ENCODE measurements around the gene PNKP. TPM values are rescaled to one million over a fixed set of nuclear protein-coding genes. Genes with fewer than 3 reads are reported as not detected.

The PNKP gene
- total and polyA plus RNA-seq, 9 donors: 6.8 to 111 (median 53.9) TPM

GRCh38 chr19:49880162-49880869, 12.9 kb upstream of the PNKP start:
- Histone ChIP-seq H3K27me3 (no peaks in the 10 kb centered on the region), H3K9me3 (no peaks in the 10 kb centered on the region), H3K36me3 (no peaks in the 10 kb centered on the region), H3K4me1 (ENCODE audit: insufficient read depth) (no peaks in the 10 kb centered on the region), H3K4me3 (no peak overlapping the region), H3K27ac (no peak overlapping the region)
- peak in 1 of 5 donors; percentile 34 for DNase-seq
- no peak for TF ChIP-seq EP300 (IDR thresholded peaks at IDR 0.05)
- no peak for TF ChIP-seq CTCF (IDR thresholded peaks at IDR 0.05)
- TF ChIP-seq POLR2A (IDR thresholded peaks at IDR 0.05): no peak
- intact Hi-C loops (cut with DNase I): loop anchor here in 1 of 4 donors (5.0 kb wide), 1 partner anchor 133 kb away; no protein-coding TSS in a partner anchor
- WGBS, 3 donors: 87 to 93% (median 87%) methylated on average over 10 of the region's 10 CpGs

GRCh38 chr19:49879243-49879963, 12.0 kb upstream of the PNKP start:
- peak in 4 of 5 donors; percentile 32 to 45 (median 43) for DNase-seq
- H3K27me3 ChIP-seq: no peaks in the 10 kb centered on the region
- no peaks in the 10 kb centered on the region for H3K9me3 ChIP-seq
- intact Hi-C loops (cut with DNase I): loop anchor here in 1 of 4 donors (2.0 kb wide), 1 partner anchor 49 kb away; the partner anchor contains the start of genes ATF5 and NUP62
- no peak overlapping the region for H3K27ac ChIP-seq
- TF ChIP-seq CTCF (IDR thresholded peaks at IDR 0.05) (no peak), EP300 (IDR thresholded peaks at IDR 0.05) (no peak)
- 92 to 93% (median 93%) methylated on average over 12 of the region's 12 CpGs for WGBS, 3 donors
- H3K4me3 ChIP-seq: no peak overlapping the region
- H3K36me3 ChIP-seq: no peaks in the 10 kb centered on the region
- H3K4me1 ChIP-seq (ENCODE audit: insufficient read depth): no peaks in the 10 kb centered on the region

- TF ChIP-seq POLR2A (IDR thresholded peaks at IDR 0.05): no peak
- Histone ChIP-seq H3K4me1 (ENCODE audit: insufficient read depth) (no peaks in the 10 kb centered on the region), H3K27ac (peak overlapping the region in 1 of 2 donors; percentile 99), H3K36me3 (no peaks in the 10 kb centered on the region), H3K4me3 (peak overlapping the region; percentile 84), H3K9me3 (no peaks in the 10 kb centered on the region), H3K27me3 (no peaks in the 10 kb centered on the region)
- DNase-seq: peak in 4 of 5 donors; percentile 43 to 53 (median 46)
- WGBS, 3 donors: 76 to 79% (median 77%) methylated on average over 9 of the region's 9 CpGs
- intact Hi-C loops (cut with DNase I): loop anchor here in 1 of 4 donors (2.0 kb wide), 1 partner anchor 50 kb away; the partner anchor contains the start of genes ATF5 and NUP62
Measured at GRCh38 chr19:49878744-49879070, 11.3 kb upstream of the PNKP start.

- no peaks in the 10 kb centered on the region for H3K36me3 ChIP-seq
- TF ChIP-seq POLR2A (IDR thresholded peaks at IDR 0.05) (no peak), CTCF (IDR thresholded peaks at IDR 0.05) (no peak), EP300 (IDR thresholded peaks at IDR 0.05) (no peak)
- no peaks in the 10 kb centered on the region for H3K9me3 ChIP-seq
- H3K27ac ChIP-seq: peak overlapping the region; percentile 97 to 99
- H3K4me3 ChIP-seq: peak overlapping the region; percentile 84
- peak; percentile 98 to 99 (median 99) for DNase-seq
- WGBS, 3 donors: 4 to 7% (median 6%) methylated on average over 40 to 41 of the region's 41 CpGs
- intact Hi-C loops (cut with DNase I): loop anchor here in 1 of 4 donors (2.0 kb wide), 1 partner anchor 51 kb away; the partner anchor contains the start of genes ATF5 and NUP62
- H3K4me1 ChIP-seq (ENCODE audit: insufficient read depth): no peaks in the 10 kb centered on the region
- H3K27me3 ChIP-seq: no peaks in the 10 kb centered on the region
Measured at GRCh38 chr19:49877879-49878743, 10.7 kb upstream of the PNKP start.
